ENCODE measurements around the gene HOXC9. TPM values are rescaled to one million over a fixed set of nuclear protein-coding genes. Genes with fewer than 3 reads are reported as not detected.

The HOXC9 gene
- total RNA-seq, 1 experiment from 2014 or later: not detected

DNA sequence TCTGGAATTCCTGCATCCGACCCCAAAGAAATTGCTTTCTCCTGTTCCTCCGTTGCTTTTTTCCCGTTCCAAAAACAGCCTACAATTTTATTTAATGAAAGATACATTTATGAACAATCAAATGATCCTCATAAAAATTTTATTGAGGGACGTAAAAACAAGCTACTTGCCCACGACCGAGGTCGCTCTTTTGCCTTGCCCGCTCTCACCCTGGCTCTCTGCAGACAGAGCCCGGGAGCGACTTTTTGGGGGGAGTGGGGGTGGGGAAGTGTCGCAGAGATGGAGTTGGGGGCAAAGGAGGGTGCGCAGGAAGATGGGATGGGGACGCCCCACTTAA, 1.1 kb upstream of the HOXC9 start:
- Histone ChIP-seq H2BK120ac (ENCODE audit: low read depth, low read length, poor library complexity, severe bottlenecking) (no peak overlapping the region), H3K9ac (ENCODE audit: extremely low read depth, insufficient read length, low read length) (no peak overlapping the region), H4K91ac (ENCODE audit: insufficient read length, low read depth, low read length) (no peak overlapping the region), H3K79me1 (ENCODE audit: insufficient read depth, low read depth, low read length, poor library complexity, severe bottlenecking) (no peaks in the 10 kb centered on the region), H2BK12ac (ENCODE audit: insufficient read length, low read depth, low read length) (no peak overlapping the region), H3T11ph (ENCODE audit: low read length) (no peak overlapping the region), H2AK5ac (ENCODE audit: insufficient read length, low read length) (no peak overlapping the region), H2BK20ac (ENCODE audit: low read depth, low read length, poor library complexity, severe bottlenecking) (no peak overlapping the region), H4K20me1 (ENCODE audit: control insufficient read depth, insufficient read depth, insufficient read length) (no peaks in the 10 kb centered on the region), H3K79me2 (ENCODE audit: insufficient read depth, low read length) (no peaks in the 10 kb centered on the region), H3K4me1 (ENCODE audit: insufficient read depth, low read length) (no peaks in the 10 kb centered on the region), H3K23me2 (ENCODE audit: insufficient read length, low read depth, low read length, poor library complexity, severe bottlenecking) (no peaks in the 10 kb centered on the region), H2AFZ (ENCODE audit: low read length) (no peak overlapping the region), H3K9me3 (ENCODE audit: control insufficient read depth, low read depth, low read length) (no peaks in the 10 kb centered on the region), H2BK5ac (ENCODE audit: insufficient read length, low read length) (no peak overlapping the region), H3K18ac (ENCODE audit: insufficient read length, low read depth, low read length) (no peak overlapping the region), H3K14ac (ENCODE audit: insufficient read depth, low read length) (no peak overlapping the region), H3K23ac (ENCODE audit: insufficient read length, low read depth, low read length) (no peak overlapping the region), H4K8ac (replicated peaks; ENCODE audit: insufficient read length, low read depth, low read length) (no peak overlapping the region), H3K27ac (ENCODE audit: insufficient read length, low read depth, low read length) (no peak overlapping the region), H3K4me2 (ENCODE audit: insufficient read depth, insufficient read length, low read length) (no peak overlapping the region), H3K4ac (ENCODE audit: low read depth, low read length) (no peak overlapping the region), H3K56ac (ENCODE audit: insufficient read length, low read depth, low read length) (no peak overlapping the region), H2BK15ac (ENCODE audit: low read depth, low read length) (no peak overlapping the region), H4K5ac (ENCODE audit: insufficient read length, low read depth, low read length) (no peak overlapping the region), H3K27me3 (ENCODE audit: insufficient read depth, low read length) (peaks cover 99% of the 10 kb centered on the region)
- Mint-ChIP-seq H3K36me3 (ENCODE audit: insufficient read depth in 1 of 3, low read depth in 3 of 3) (no peaks in the 10 kb centered on the region), H3K27me3 (ENCODE audit: low read depth) (peaks cover 100% of the 10 kb centered on the region), H3K9me3 (peaks cover 4 to 7% of the 10 kb centered on the region in 2 experiments; a peak in 3 of 5 replicates), H3K4me3 (0 out of 5 replicates have a peak overlapping the region, but pooled peaks of 1 of the 2 experiments have one; percentile 9), H3K4me1 (peaks cover 7 to 30% of the 10 kb centered on the region in 2 experiments), H3K27ac (no peak overlapping the region)
- WGBS (ENCODE audit: extremely low coverage, insufficient read length, low lambda C conversion rate): no CpG with 5 or more reads among the region's 13 CpGs
- no peak for DNase-seq
- no peak for TF ChIP-seq CTCF (conservative IDR thresholded peaks at IDR 0.05)
